ENCODE measurements around the gene SEC14L3.

SEC14L3 gene

GRCh38 chr22:30497466-30498150 is 25.8 kb upstream of the SEC14L3 start:
- TF ChIP-seq GATA2 (IDR thresholded peaks at IDR 0.05; ENCODE audit: low read depth, low read length), result no peak
- no peak for TF ChIP-seq GATA3 (IDR thresholded peaks at IDR 0.05; ENCODE audit: low read depth, low read length)

GRCh38 chr22:30495041-30495784 is 23.4 kb upstream of the SEC14L3 start:
- TF ChIP-seq GATA3 (IDR thresholded peaks at IDR 0.05; ENCODE audit: low read depth, low read length), result no peak
- no peak for TF ChIP-seq GATA2 (IDR thresholded peaks at IDR 0.05; ENCODE audit: low read depth, low read length)

GRCh38 chr22:30492144-30492543 is 20.3 kb upstream of the SEC14L3 start:
- TF ChIP-seq GATA3 (IDR thresholded peaks at IDR 0.05; ENCODE audit: low read depth, low read length), result no peak
- no peak for TF ChIP-seq GATA2 (IDR thresholded peaks at IDR 0.05; ENCODE audit: low read depth, low read length)

GRCh38 chr22:30491381-30491780 is 19.6 kb upstream of the SEC14L3 start:
- TF ChIP-seq GATA3 (IDR thresholded peaks at IDR 0.05; ENCODE audit: low read depth, low read length) (no peak), GATA2 (IDR thresholded peaks at IDR 0.05; ENCODE audit: low read depth, low read length) (no peak)

- no peak for TF ChIP-seq GATA2 (IDR thresholded peaks at IDR 0.05; ENCODE audit: low read depth, low read length)
- TF ChIP-seq GATA3 (IDR thresholded peaks at IDR 0.05; ENCODE audit: low read depth, low read length), result no peak
Measured at GRCh38 chr22:30490399-30490798, 18.6 kb upstream of the SEC14L3 start.

- TF ChIP-seq GATA2 (IDR thresholded peaks at IDR 0.05; ENCODE audit: low read depth, low read length) (no peak), GATA3 (IDR thresholded peaks at IDR 0.05; ENCODE audit: low read depth, low read length) (no peak)
Measured at GRCh38 chr22:30488121-30488520, 16.3 kb upstream of the SEC14L3 start.

- TF ChIP-seq GATA2 (IDR thresholded peaks at IDR 0.05; ENCODE audit: low read depth, low read length) (no peak), GATA3 (IDR thresholded peaks at IDR 0.05; ENCODE audit: low read depth, low read length) (no peak)
Measured at GRCh38 chr22:30486661-30487115, 14.9 kb upstream of the SEC14L3 start.

GRCh38 chr22:30486118-30486517 is 14.3 kb upstream of the SEC14L3 start:
- TF ChIP-seq GATA3 (IDR thresholded peaks at IDR 0.05; ENCODE audit: low read depth, low read length) (no peak), GATA2 (IDR thresholded peaks at IDR 0.05; ENCODE audit: low read depth, low read length) (no peak)

- no peak for TF ChIP-seq GATA3 (IDR thresholded peaks at IDR 0.05; ENCODE audit: low read depth, low read length)
Measured at GRCh38 chr22:30485362-30485988, 13.7 kb upstream of the SEC14L3 start.

- no peak for TF ChIP-seq GATA3 (IDR thresholded peaks at IDR 0.05; ENCODE audit: low read depth, low read length)
- TF ChIP-seq GATA2 (IDR thresholded peaks at IDR 0.05; ENCODE audit: low read depth, low read length), result no peak
Measured at GRCh38 chr22:30483169-30483568, 11.4 kb upstream of the SEC14L3 start.

- TF ChIP-seq GATA2 (IDR thresholded peaks at IDR 0.05; ENCODE audit: low read depth, low read length) (no peak), GATA3 (IDR thresholded peaks at IDR 0.05; ENCODE audit: low read depth, low read length) (no peak)
Measured at GRCh38 chr22:30481711-30482110, 9.9 kb upstream of the SEC14L3 start.

GRCh38 chr22:30479981-30480380 is 8.2 kb upstream of the SEC14L3 start:
- TF ChIP-seq GATA2 (IDR thresholded peaks at IDR 0.05; ENCODE audit: low read depth, low read length), result no peak
- TF ChIP-seq GATA3 (IDR thresholded peaks at IDR 0.05; ENCODE audit: low read depth, low read length), result no peak

- TF ChIP-seq GATA2 (IDR thresholded peaks at IDR 0.05; ENCODE audit: low read depth, low read length) (no peak), GATA3 (IDR thresholded peaks at IDR 0.05; ENCODE audit: low read depth, low read length) (no peak)
Measured at GRCh38 chr22:30474683-30475424, 3.0 kb upstream of the SEC14L3 start.

GRCh38 chr22:30474121-30474520 is 2.3 kb upstream of the SEC14L3 start:
- no peak for TF ChIP-seq GATA3 (IDR thresholded peaks at IDR 0.05; ENCODE audit: low read depth, low read length)
